Thoracic aorta (tissue), 2 donors: ENCODE results near the gene ACTL7A. TPM values are rescaled to one million over a fixed set of nuclear protein-coding genes. Genes with fewer than 3 reads are reported as not detected.

Source experiments
- ATAC-seq: fragments of 150-250 bp; one replicate; pipeline ENCODE4 v1.8.0; 2017; ENCODE audit warnings: low read depth; ENCODE audit not compliant: insufficient number of reproducible peaks, low FRiP score
- DNase-seq: peaks from one replicate; pipeline ENCODE4 v3.0.0-alpha.2; 2020; ENCODE audit warnings: low spot score
- H3K27ac ChIP-seq, 2 donors: fragments of 200-600 bp; sonication (generic); 1 replicate in 1 of 2; 2 replicates in 1 of 2; pipeline ENCODE4 v1.5.1; 2016; ENCODE audit warnings: mild to moderate bottlenecking in 2 of 2, moderate library complexity in 2 of 2
- H3K27me3 ChIP-seq: fragments of 200-600 bp; sonication (generic); replicated peaks from 2 replicates; pipeline ENCODE4 v1.6.0; 2016; ENCODE audit warnings: mild to moderate bottlenecking; ENCODE audit not compliant: insufficient read depth
- H3K36me3 ChIP-seq: fragments of 200-600 bp; sonication (generic); one replicate; pipeline ENCODE4 v1.5.1; 2016
- H3K4me1 ChIP-seq, 2 donors: fragments of 200-600 bp; sonication (generic); 1 replicate in 1 of 2; 2 replicates in 1 of 2; pipeline versions ENCODE4 v1.5.1 to v1.6.0; 2016; ENCODE audit warnings: low read depth in 2 of 2, mild to moderate bottlenecking in 1 of 2; ENCODE audit not compliant: control insufficient read depth in 1 of 2
- H3K4me3 ChIP-seq: fragments of 200-600 bp; sonication (generic); 2 replicates; pipeline ENCODE4 v1.5.1; 2016; ENCODE audit warnings: mild to moderate bottlenecking
- H3K9me3 ChIP-seq: fragments of 200-600 bp; sonication (generic); 2 replicates; pipeline ENCODE4 v1.5.1; 2016
- total RNA-seq, 2 donors: library from RNA; depleted of rRNA; stranded (reverse); fragments of >200 nt; gene quantifications; one replicate each; pipeline versions ENCODE4 v1.1.0 to v1.2.3, GENCODE V29; 2016
- TF ChIP-seq, protein P1 (sequence below): fragments of 200-600 bp; sonication (generic); IDR thresholded peaks from one replicate; pipeline ENCODE4 v1.5.1; 2019; ENCODE audit warnings: antibody characterized with exemption

ACTL7A gene
- total RNA-seq, 2 donors from 2014 or later, result not detected

DNA sequence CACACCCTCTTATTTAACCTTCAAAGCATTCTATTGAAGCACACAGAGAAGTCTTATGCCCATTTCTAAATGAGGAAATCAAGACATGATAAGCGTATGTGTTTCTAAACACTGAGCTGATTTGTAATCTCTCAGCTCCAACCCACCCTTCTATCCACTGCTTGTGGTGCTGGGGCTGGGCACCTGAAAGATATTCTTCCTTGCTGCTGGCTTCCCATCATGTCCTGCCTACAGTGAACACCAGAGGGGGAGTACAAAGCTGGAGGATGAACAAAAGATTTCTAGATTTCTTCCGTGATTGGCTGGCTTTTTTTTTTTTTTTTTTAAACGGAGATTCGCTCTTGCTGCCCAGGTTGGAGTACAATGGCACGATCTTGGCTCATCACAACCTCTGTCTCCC is 14.4 kb downstream of the ACTL7A start:
- Histone ChIP-seq H3K9me3 (no peaks in the 10 kb centered on the region), H3K4me3 (no peak overlapping the region), H3K36me3 (peaks cover 60% of the 10 kb centered on the region), H3K27ac (no peak overlapping the region), H3K4me1 (no peaks in the 10 kb centered on the region), H3K27me3 (no peaks in the 10 kb centered on the region)
- ATAC-seq (no peak), DNase-seq (no peak)
- TF ChIP-seq, protein P1, sequence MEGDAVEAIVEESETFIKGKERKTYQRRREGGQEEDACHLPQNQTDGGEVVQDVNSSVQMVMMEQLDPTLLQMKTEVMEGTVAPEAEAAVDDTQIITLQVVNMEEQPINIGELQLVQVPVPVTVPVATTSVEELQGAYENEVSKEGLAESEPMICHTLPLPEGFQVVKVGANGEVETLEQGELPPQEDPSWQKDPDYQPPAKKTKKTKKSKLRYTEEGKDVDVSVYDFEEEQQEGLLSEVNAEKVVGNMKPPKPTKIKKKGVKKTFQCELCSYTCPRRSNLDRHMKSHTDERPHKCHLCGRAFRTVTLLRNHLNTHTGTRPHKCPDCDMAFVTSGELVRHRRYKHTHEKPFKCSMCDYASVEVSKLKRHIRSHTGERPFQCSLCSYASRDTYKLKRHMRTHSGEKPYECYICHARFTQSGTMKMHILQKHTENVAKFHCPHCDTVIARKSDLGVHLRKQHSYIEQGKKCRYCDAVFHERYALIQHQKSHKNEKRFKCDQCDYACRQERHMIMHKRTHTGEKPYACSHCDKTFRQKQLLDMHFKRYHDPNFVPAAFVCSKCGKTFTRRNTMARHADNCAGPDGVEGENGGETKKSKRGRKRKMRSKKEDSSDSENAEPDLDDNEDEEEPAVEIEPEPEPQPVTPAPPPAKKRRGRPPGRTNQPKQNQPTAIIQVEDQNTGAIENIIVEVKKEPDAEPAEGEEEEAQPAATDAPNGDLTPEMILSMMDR, result no peak

DNA sequence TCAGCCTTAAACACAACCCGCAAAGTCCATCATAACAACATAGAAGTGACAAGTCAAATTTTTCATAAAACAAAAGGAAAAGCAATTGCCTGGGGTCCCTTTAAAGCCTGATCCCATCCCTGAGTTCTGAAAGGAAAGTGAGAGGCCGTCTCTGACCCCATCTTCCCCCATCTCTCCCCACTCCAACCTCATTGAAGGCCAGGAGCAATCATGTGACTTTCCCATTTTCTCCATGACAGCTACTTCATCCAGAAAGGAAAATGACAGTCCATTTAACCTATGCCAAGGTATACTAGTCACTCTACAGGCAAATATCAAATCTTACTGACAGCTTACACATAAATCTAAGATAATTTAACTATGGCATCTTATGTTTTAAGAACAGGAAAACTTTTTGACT is 15.5 kb downstream of the ACTL7A start:
- H3K9me3 ChIP-seq, result no peaks in the 10 kb centered on the region
- TF ChIP-seq, protein P1, result no peak
- H3K27me3 ChIP-seq, result no peaks in the 10 kb centered on the region
- no peaks in the 10 kb centered on the region for H3K4me1 ChIP-seq
- peaks cover 61% of the 10 kb centered on the region for H3K36me3 ChIP-seq
- no peak overlapping the region for H3K27ac ChIP-seq
- DNase-seq (no peak), ATAC-seq (no peak)
- H3K4me3 ChIP-seq, result no peak overlapping the region

DNA sequence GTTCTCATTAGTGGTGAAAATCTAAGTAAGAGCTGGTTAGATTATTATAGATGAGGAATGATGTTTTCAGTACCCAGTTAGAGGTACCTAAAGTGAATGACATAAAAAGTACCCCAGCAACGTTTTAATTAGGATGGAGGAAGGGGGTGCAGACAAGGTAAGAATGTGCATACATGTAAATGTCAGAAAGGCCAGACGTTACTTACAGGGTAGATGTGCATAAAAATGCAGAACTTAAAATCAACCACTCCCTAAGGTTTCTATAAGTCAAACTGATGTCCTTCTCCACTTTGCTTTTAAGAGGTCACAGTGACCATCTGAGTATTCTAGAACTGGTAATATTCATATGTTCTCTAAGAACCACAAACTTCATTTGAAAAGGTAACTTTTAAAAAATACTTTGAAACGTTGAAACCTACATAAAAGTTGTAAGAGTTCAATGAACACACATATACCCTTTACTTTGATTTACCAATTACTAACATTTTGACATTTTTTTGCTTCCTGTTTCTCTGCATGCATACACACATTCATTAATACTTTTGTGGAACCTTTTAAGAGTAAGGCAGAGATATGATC is 18.8 kb downstream of the ACTL7A start:
- H3K27ac ChIP-seq, result no peak overlapping the region
- H3K4me1 ChIP-seq, result peaks cover 0 to 3% of the 10 kb centered on the region in 2 donors
- H3K27me3 ChIP-seq, result no peaks in the 10 kb centered on the region
- DNase-seq (no peak), ATAC-seq (no peak)
- TF ChIP-seq, protein P1, result no peak
- H3K36me3 ChIP-seq, result peaks cover 45% of the 10 kb centered on the region
- no peaks in the 10 kb centered on the region for H3K9me3 ChIP-seq
- no peak overlapping the region for H3K4me3 ChIP-seq

DNA sequence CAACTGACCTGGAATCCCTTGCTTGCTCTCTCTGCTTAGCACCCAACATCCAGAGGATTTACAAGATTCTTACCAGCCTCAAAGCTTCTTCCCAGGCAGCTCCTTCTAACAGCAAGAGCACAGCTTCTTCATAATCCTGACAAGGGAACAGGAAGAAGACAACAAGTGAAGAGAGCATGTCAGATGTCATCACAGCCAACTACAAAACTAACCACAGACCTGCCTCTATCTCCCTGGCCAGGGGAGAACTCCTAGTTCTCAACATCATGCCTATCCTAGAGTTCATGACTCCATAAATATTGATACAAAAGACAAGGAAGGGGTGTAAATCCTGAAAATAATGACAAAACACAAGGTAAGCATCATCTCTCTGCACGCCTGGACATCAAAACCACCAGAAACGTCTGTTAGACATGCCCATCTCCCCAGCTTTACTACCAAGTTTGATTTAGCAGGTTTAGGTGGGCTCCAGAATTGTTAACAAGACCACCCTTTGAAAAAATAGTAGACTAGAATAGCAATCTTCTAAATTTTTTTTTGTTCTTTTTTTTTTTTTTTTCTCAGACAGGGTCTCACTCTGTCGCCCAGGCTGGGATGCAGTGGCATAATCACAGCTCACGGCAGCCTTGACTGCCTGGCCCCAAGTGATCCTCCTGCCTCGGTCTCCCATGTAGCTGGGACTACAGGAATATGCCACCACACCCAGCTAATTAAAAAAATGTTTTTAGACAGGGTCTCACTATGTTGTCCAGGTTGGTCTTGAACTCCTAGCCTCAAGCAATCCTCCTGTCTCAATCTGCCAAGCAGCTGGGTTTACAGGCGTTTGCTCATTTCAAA is 20.2 kb downstream of the ACTL7A start:
- TF ChIP-seq, protein P1, result no peak
- Histone ChIP-seq H3K27me3 (no peaks in the 10 kb centered on the region), H3K4me1 (peaks cover 0 to 4% of the 10 kb centered on the region in 2 donors), H3K9me3 (no peaks in the 10 kb centered on the region), H3K36me3 (peaks cover 42% of the 10 kb centered on the region), H3K4me3 (no peak overlapping the region), H3K27ac (no peak overlapping the region)
- no peak for ATAC-seq
- no peak for DNase-seq

DNA sequence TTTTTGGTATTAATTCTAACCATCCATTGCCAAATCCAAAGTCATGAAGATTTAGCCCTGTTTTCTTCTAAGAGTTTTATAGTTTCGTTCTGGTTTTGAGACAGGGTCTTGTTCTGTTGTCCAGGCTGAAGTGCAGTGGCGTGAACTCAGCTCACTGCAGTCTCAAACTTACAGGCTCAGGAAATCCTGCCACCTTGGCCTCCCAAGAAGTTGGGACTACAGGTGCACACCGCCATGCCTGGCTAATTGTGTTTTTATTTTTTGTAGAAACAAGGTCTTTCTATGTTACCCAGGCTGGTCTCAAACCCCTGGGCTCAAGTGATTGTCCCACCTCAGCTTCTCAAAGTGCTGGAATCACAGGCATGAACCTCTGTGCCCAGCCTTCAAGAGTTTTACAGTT is 21.0 kb downstream of the ACTL7A start:
- peaks cover 0 to 4% of the 10 kb centered on the region in 2 donors for H3K4me1 ChIP-seq
- H3K27me3 ChIP-seq, result no peaks in the 10 kb centered on the region
- no peak for DNase-seq
- H3K36me3 ChIP-seq, result peaks cover 38% of the 10 kb centered on the region
- TF ChIP-seq, protein P1, result no peak
- H3K4me3 ChIP-seq, result no peak overlapping the region
- no peak overlapping the region for H3K27ac ChIP-seq
- H3K9me3 ChIP-seq, result no peaks in the 10 kb centered on the region
- ATAC-seq, result no peak
